IMR-90 (cell line): ENCODE data around the gene SLC38A6. TPM values are rescaled to one million over a fixed set of nuclear protein-coding genes. Genes with fewer than 3 reads are reported as not detected.
A peak's percentile ranks its signal among the peaks of the same experiment; 100 is the strongest.

Experiments used
- ATAC-seq: fragments of 200-7000 bp; cut with Tn5 transposase; 2 replicates; pipeline ENCODE4 v1.9.1; 2020; ENCODE audit warnings: low read depth, mild to moderate bottlenecking, moderate library complexity
- BruUV-seq: library from RNA; stranded (reverse); fragments of 400-500 nt; replicated peaks from 2 replicates; lab custom pipeline; 2021; lab: Mats Ljungman, UMichigan
- CTCF ChIA-PET: fragments of 300-600 bp; formaldehyde crosslinking; extraction: SDS; loops from one replicate; lab custom pipeline; 2021; ENCODE audit warnings: antibody characterized with exemption; lab: Yijun Ruan, JAX
- POLR2A ChIA-PET: fragments of 300-600 bp; sonication (Branson Sonifier 250); formaldehyde crosslinking; loops from one replicate; lab custom pipeline; 2022; ENCODE audit warnings: antibody characterized with exemption; ENCODE audit not compliant: unreplicated experiment; lab: Charles Lee
- DNase-seq: peaks from one replicate; pipeline ENCODE4 v3.0.0; 2013
- H2AFZ ChIP-seq: replicated peaks from 2 replicates; pipeline ENCODE3; 2013; ENCODE audit warnings: low read length, mild to moderate bottlenecking; ENCODE audit not compliant: poor library complexity
- H2AK5ac ChIP-seq: 2 replicates; pipeline ENCODE4 v1.6.1; 2013; ENCODE audit warnings: low read depth, low read length, inconsistent platforms
- H2AK9ac ChIP-seq: replicated peaks from 2 replicates; pipeline ENCODE3; 2013; ENCODE audit warnings: mild to moderate bottlenecking, low read depth, low read length, moderate library complexity; ENCODE audit not compliant: poor library complexity
- H2BK120ac ChIP-seq: 2 replicates; pipeline ENCODE4 v1.6.1; 2013; ENCODE audit warnings: low read depth, low read length, inconsistent platforms
- H2BK15ac ChIP-seq: 3 replicates; pipeline ENCODE4 v1.6.1; 2013; ENCODE audit warnings: low read depth, low read length, inconsistent platforms
- H2BK20ac ChIP-seq: 2 replicates; pipeline ENCODE4 v1.6.1; 2013; ENCODE audit warnings: low read depth, mild to moderate bottlenecking, inconsistent platforms, low read length, moderate library complexity
- H2BK5ac ChIP-seq: 2 replicates; pipeline ENCODE4 v1.6.1; 2013; ENCODE audit warnings: mild to moderate bottlenecking, low read depth, low read length, inconsistent platforms; ENCODE audit not compliant: poor library complexity, severe bottlenecking
- H3K14ac ChIP-seq: replicated peaks from 2 replicates; pipeline ENCODE4 v1.6.1; 2013; ENCODE audit warnings: low read depth, low read length, inconsistent platforms
- H3K18ac ChIP-seq: 2 replicates; pipeline ENCODE4 v1.6.1; 2013; ENCODE audit warnings: low read depth, low read length, control low read depth
- H3K23ac ChIP-seq: 2 replicates; pipeline ENCODE4 v1.6.1; 2013; ENCODE audit warnings: low read depth, low read length, inconsistent platforms
- H3K27ac ChIP-seq: 2 replicates; pipeline ENCODE4 v1.5.1; 2013; ENCODE audit warnings: mild to moderate bottlenecking, control low read depth, low read length; ENCODE audit not compliant: insufficient read depth
- H3K27me3 ChIP-seq: 2 replicates; pipeline ENCODE4 v1.6.1; 2013; ENCODE audit warnings: low read length; ENCODE audit not compliant: control insufficient read depth, insufficient read depth
- H3K36me3 ChIP-seq: 2 replicates; pipeline ENCODE4 v1.6.1; 2013; ENCODE audit warnings: low read length, mixed read lengths; ENCODE audit not compliant: control insufficient read depth, insufficient read depth
- H3K4ac ChIP-seq: 2 replicates; pipeline ENCODE4 v1.6.1; 2013; ENCODE audit warnings: low read depth, low read length, inconsistent platforms
- H3K4me1 ChIP-seq: 2 replicates; pipeline ENCODE4 v1.6.1; 2013; ENCODE audit warnings: low read length, mixed read lengths; ENCODE audit not compliant: control insufficient read depth, insufficient read depth
- H3K4me2 ChIP-seq: 2 replicates; pipeline ENCODE4 v1.6.1; 2013; ENCODE audit warnings: low read depth, mild to moderate bottlenecking, control low read depth, low read length, moderate library complexity
- H3K4me3 ChIP-seq: 2 replicates; pipeline ENCODE4 v1.5.1; 2013; ENCODE audit warnings: low read depth, mild to moderate bottlenecking, control low read depth, low read length, moderate library complexity; ENCODE audit not compliant: insufficient read depth
- H3K56ac ChIP-seq: 2 replicates; pipeline ENCODE4 v1.6.1; 2013; ENCODE audit warnings: low read length, inconsistent platforms; ENCODE audit not compliant: insufficient read depth; ENCODE audit errors: extremely low read depth
- H3K79me1 ChIP-seq, 2 experiments: 2 replicates each; pipeline ENCODE4 v1.6.1; 2013; ENCODE audit warnings: low read length in 2 of 2, inconsistent platforms in 1 of 2, low read depth in 1 of 2
- H3K9ac ChIP-seq: 2 replicates; pipeline ENCODE4 v1.6.1; 2013; ENCODE audit warnings: low read depth, low read length, control low read depth
- H3K9me1 ChIP-seq: 2 replicates; pipeline ENCODE4 v1.6.1; 2013; ENCODE audit warnings: low read length, inconsistent platforms; ENCODE audit not compliant: insufficient read depth
- H3K9me3 ChIP-seq: 2 replicates; pipeline ENCODE4 v1.6.1; 2013; ENCODE audit warnings: low read length; ENCODE audit not compliant: control insufficient read depth, insufficient read depth
- H4K20me1 ChIP-seq: 2 replicates; pipeline ENCODE4 v1.6.1; 2013; ENCODE audit warnings: low read length, inconsistent platforms; ENCODE audit not compliant: insufficient read depth
- H4K5ac ChIP-seq: 2 replicates; pipeline ENCODE4 v1.6.1; 2013; ENCODE audit warnings: mild to moderate bottlenecking, low read depth, low read length, control low read depth
- H4K8ac ChIP-seq, 2 experiments: 2 replicates each; pipeline ENCODE4 v1.6.1; 2013; ENCODE audit warnings: low read depth in 2 of 2, low read length in 2 of 2, control low read depth in 1 of 2, inconsistent platforms in 1 of 2
- H4K91ac ChIP-seq: 2 replicates; pipeline ENCODE4 v1.6.1; 2013; ENCODE audit warnings: low read depth, low read length, inconsistent platforms; ENCODE audit not compliant: insufficient read depth
- BHLHE40 ChIP-seq: fragments of 150-350 bp; IDR thresholded peaks from 2 replicates; pipeline ENCODE4 v1.6.1; 2016; ENCODE audit warnings: mild to moderate bottlenecking, low read depth, low read length
- CEBPB ChIP-seq: IDR thresholded peaks from 2 replicates; pipeline ENCODE4 v1.6.1; 2012; ENCODE audit warnings: low read depth, low read length, improper control_type of control experiment
- CHD1 ChIP-seq: IDR thresholded peaks from 2 replicates; pipeline ENCODE4 v1.6.1; 2012; ENCODE audit warnings: low read depth, low read length, improper control_type of control experiment
- CTCF ChIP-seq: conservative IDR thresholded peaks from 2 replicates; pipeline ENCODE4 v1.5.1; 2012; ENCODE audit warnings: mild to moderate bottlenecking, low read depth, low read length, improper control_type of control experiment
- FOS ChIP-seq: fragments of 150-350 bp; IDR thresholded peaks from 2 replicates; pipeline ENCODE4 v1.6.1; 2016; ENCODE audit warnings: low read depth, low read length
- MAZ ChIP-seq: IDR thresholded peaks from 2 replicates; pipeline ENCODE4 v1.6.1; 2012; ENCODE audit warnings: low read depth, mild to moderate bottlenecking, low read length, improper control_type of control experiment, moderate library complexity, borderline replicate concordance
- NFE2L2 ChIP-seq: fragments of 150-350 bp; IDR thresholded peaks from 2 replicates; pipeline ENCODE4 v1.6.1; 2016; ENCODE audit warnings: low read depth, mild to moderate bottlenecking, low read length
- RCOR1 ChIP-seq: IDR thresholded peaks from 2 replicates; pipeline ENCODE4 v1.6.1; 2012; ENCODE audit warnings: mild to moderate bottlenecking, low read length, improper control_type of control experiment; ENCODE audit not compliant: insufficient replicate concordance
- RFX5 ChIP-seq: IDR thresholded peaks from 2 replicates; pipeline ENCODE4 v1.8.0; 2012; ENCODE audit warnings: low read depth, mild to moderate bottlenecking, low read length, moderate library complexity
- WGBS, 2 experiments: methylation state at CpG; one replicate each; pipeline versions ENCODE4 v1.1.5 to v1.1.7; 2013; ENCODE audit warnings: missing lambda C conversion rate in 2 of 2; ENCODE audit not compliant: insufficient read length in 1 of 2; ENCODE audit errors: extremely low coverage in 2 of 2; 5-methylcytosine and 5-hydroxymethylcytosine counted together
- dilution Hi-C: fragments of 300-500 bp; cut with HindIII; formaldehyde crosslinking; loops from one replicate; pipeline ENCODE4 v1.14.3; 2018; ENCODE audit warnings: low sequenced_read_pairs; ENCODE audit not compliant: unreplicated experiment
- in situ Hi-C: fragments of 300-500 bp; cut with MboI; formaldehyde crosslinking; loops from 3 replicates; pipeline ENCODE4 v1.14.3; 2019; ENCODE audit warnings: low sequenced_read_pairs, inconsistent platforms, mixed read lengths
- intact Hi-C: fragments of 100-400 bp; cut with micrococcal nuclease; formaldehyde crosslinking; loops from 2 replicates; pipeline ENCODE4 v1.10.0; 2022
- polyA plus RNA-seq, 3 experiments: library from polyadenylated mRNA; depleted of rRNA; stranded (reverse); fragments of >200 nt; gene quantifications; 2 replicates each; pipeline ENCODE4 v1.2.3, GENCODE V29; 2012; ENCODE audit warnings: low replicate concordance in 1 of 3
- total RNA-seq: library from RNA; depleted of rRNA; stranded (reverse); fragments of >200 nt; gene quantifications from 2 replicates; pipeline ENCODE4 v1.2.3, GENCODE V29; 2012

Gene SLC38A6
- total and polyA plus RNA-seq, 2 of the 4 experiments (the other 2 are of a cell fraction), result 15.5 to 18.3 TPM

GRCh38 chr14:60989599-60989998, 8.6 kb downstream of the SLC38A6 start:
- no peaks in the 10 kb centered on the region for H4K20me1 ChIP-seq
- peaks cover 3% of the 10 kb centered on the region; the same call in 1 of the 2 replicates for H3K4me1 ChIP-seq
- no peaks in the 10 kb centered on the region for H3K27me3 ChIP-seq
- no peaks in the 10 kb centered on the region for H3K9me3 ChIP-seq
- intact Hi-C loops (no loop called here), dilution Hi-C loops (no loop called here), in situ Hi-C loops (loop anchor here (25.0 kb wide), 1 partner anchor 352 kb away; the partner anchor contains the start of gene SIX1)
- H4K8ac ChIP-seq, result no peak overlapping the region
- H3K18ac ChIP-seq, result no peak overlapping the region
- H2BK15ac ChIP-seq, result no peak overlapping the region
- no peak overlapping the region for H3K14ac ChIP-seq
- H3K56ac ChIP-seq, result no peak overlapping the region
- H2AK9ac ChIP-seq, result no peak overlapping the region
- H2AK5ac ChIP-seq, result no peak overlapping the region
- H2AFZ ChIP-seq, result no peak overlapping the region
- no peak overlapping the region for H3K4ac ChIP-seq
- no peak overlapping the region for H3K27ac ChIP-seq
- H3K4me2 ChIP-seq, result no peak overlapping the region
- H3K9ac ChIP-seq, result no peak overlapping the region
- WGBS, 2 experiments, result 100% methylated on average over 2 of the region's 2 CpGs; no CpG with 5 or more reads in 1 of the 2 experiments
- TF ChIP-seq CHD1, result no peak
- TF ChIP-seq RFX5, result no peak
- TF ChIP-seq CEBPB, result no peak
- no peak for TF ChIP-seq CTCF
- no peak for TF ChIP-seq RCOR1
- no peak for TF ChIP-seq MAZ
- no peak for TF ChIP-seq NFE2L2
- no peak for TF ChIP-seq FOS
- no peak for TF ChIP-seq BHLHE40
- H3K79me1 ChIP-seq, result peaks cover 10 to 50% of the 10 kb centered on the region in 2 experiments; a peak in 3 of 4 replicates
- H2BK5ac ChIP-seq, result no peak overlapping the region
- no peak overlapping the region for H2BK20ac ChIP-seq
- no peak overlapping the region for H4K5ac ChIP-seq
- ATAC-seq (peak; percentile 21; the same call in 1 of the 2 replicates), DNase-seq (peak; percentile 21)
- H2BK120ac ChIP-seq, result no peak overlapping the region
- H3K9me1 ChIP-seq, result peaks cover 10% of the 10 kb centered on the region
- H3K4me3 ChIP-seq, result no peak overlapping the region
- ChIA-PET POLR2A (no interaction called here), CTCF (no interaction called here)
- no peak overlapping the region for H4K91ac ChIP-seq
- peaks cover 25% of the 10 kb centered on the region for H3K36me3 ChIP-seq
- BruUV-seq, result no TSS peak
- no peak overlapping the region for H3K23ac ChIP-seq
